ENCODE data around the gene PEAK1. TPM values are rescaled to one million over a fixed set of nuclear protein-coding genes. Genes with fewer than 3 reads are reported as not detected.

The PEAK1 gene
- total RNA-seq, 1 donor from 2014 or later = 10.2 TPM

- no peak for TF ChIP-seq CTCF (IDR thresholded peaks at IDR 0.05; ENCODE audit: insufficient read depth, low read length, poor library complexity, severe bottlenecking)
These were observed 83.9 kb downstream of the PEAK1 start for GRCh38 chr15:77336006-77336405.

GRCh38 chr15:77335298-77335697 lies 84.6 kb downstream of the PEAK1 start:
- H3K36me3 ChIP-seq (ENCODE audit: control insufficient read depth, insufficient read depth, low read length) = no peaks in the 10 kb centered on the region
- H3K27me3 ChIP-seq (ENCODE audit: control insufficient read depth, insufficient read depth, low read length) = no peaks in the 10 kb centered on the region
- H3K4me3 ChIP-seq (ENCODE audit: low read depth, low read length) = no peak overlapping the region
- DNase-seq (ENCODE audit: low read depth) = no peak
- no peak for TF ChIP-seq CTCF (IDR thresholded peaks at IDR 0.05; ENCODE audit: insufficient read depth, low read length, poor library complexity, severe bottlenecking)

More at GRCh38 chr15:77336006-77336405, 83.9 kb downstream of the PEAK1 start:
- no peak for DNase-seq (ENCODE audit: low read depth)
- H3K36me3 ChIP-seq (ENCODE audit: control insufficient read depth, insufficient read depth, low read length) = no peaks in the 10 kb centered on the region
- no peak overlapping the region for H3K4me3 ChIP-seq (ENCODE audit: low read depth, low read length)
- no peaks in the 10 kb centered on the region for H3K27me3 ChIP-seq (ENCODE audit: control insufficient read depth, insufficient read depth, low read length)

GRCh38 chr15:77333166-77333565 lies 86.7 kb downstream of the PEAK1 start:
- no peak for DNase-seq (ENCODE audit: low read depth)
- H3K36me3 ChIP-seq (ENCODE audit: control insufficient read depth, insufficient read depth, low read length) = no peaks in the 10 kb centered on the region
- no peak overlapping the region for H3K4me3 ChIP-seq (ENCODE audit: low read depth, low read length)
- no peaks in the 10 kb centered on the region for H3K27me3 ChIP-seq (ENCODE audit: control insufficient read depth, insufficient read depth, low read length)
- TF ChIP-seq CTCF (IDR thresholded peaks at IDR 0.05; ENCODE audit: insufficient read depth, low read length, poor library complexity, severe bottlenecking) = no peak

- Histone ChIP-seq H3K4me3 (ENCODE audit: low read depth, low read length) (no peak overlapping the region), H3K36me3 (ENCODE audit: control insufficient read depth, insufficient read depth, low read length) (no peaks in the 10 kb centered on the region), H3K27me3 (ENCODE audit: control insufficient read depth, insufficient read depth, low read length) (no peaks in the 10 kb centered on the region)
- no peak for DNase-seq (ENCODE audit: low read depth)
- TF ChIP-seq CTCF (IDR thresholded peaks at IDR 0.05; ENCODE audit: insufficient read depth, low read length, poor library complexity, severe bottlenecking) = no peak
These were observed 90.7 kb downstream of the PEAK1 start for GRCh38 chr15:77329202-77329601.

GRCh38 chr15:77327844-77328529 lies 91.9 kb downstream of the PEAK1 start:
- Histone ChIP-seq H3K4me3 (ENCODE audit: low read depth, low read length) (no peak overlapping the region), H3K27me3 (ENCODE audit: control insufficient read depth, insufficient read depth, low read length) (no peaks in the 10 kb centered on the region), H3K36me3 (ENCODE audit: control insufficient read depth, insufficient read depth, low read length) (no peaks in the 10 kb centered on the region)
- DNase-seq (ENCODE audit: low read depth) = no peak
- no peak for TF ChIP-seq CTCF (IDR thresholded peaks at IDR 0.05; ENCODE audit: insufficient read depth, low read length, poor library complexity, severe bottlenecking)

GRCh38 chr15:77327168-77327567 lies 92.7 kb downstream of the PEAK1 start:
- no peak for TF ChIP-seq CTCF (IDR thresholded peaks at IDR 0.05; ENCODE audit: insufficient read depth, low read length, poor library complexity, severe bottlenecking)
- no peaks in the 10 kb centered on the region for H3K36me3 ChIP-seq (ENCODE audit: control insufficient read depth, insufficient read depth, low read length)
- no peak overlapping the region for H3K4me3 ChIP-seq (ENCODE audit: low read depth, low read length)
- no peaks in the 10 kb centered on the region for H3K27me3 ChIP-seq (ENCODE audit: control insufficient read depth, insufficient read depth, low read length)
- no peak for DNase-seq (ENCODE audit: low read depth)

Measured in kidney epithelial cell (primary cell).